ENCODE results near the gene MBD3L1. TPM values are rescaled to one million over a fixed set of nuclear protein-coding genes. Genes with fewer than 3 reads are reported as not detected.
A peak's percentile ranks its signal among the peaks of the same experiment; 100 is the strongest.

Gene MBD3L1
- total and polyA plus RNA-seq, 2 donors from 2014 or later, result not detected

- intact Hi-C loops (cut with DNase I), result no loop called here
These were observed 45.9 kb downstream of the MBD3L1 start for GRCh38 chr19:8877854-8878705.

DNA sequence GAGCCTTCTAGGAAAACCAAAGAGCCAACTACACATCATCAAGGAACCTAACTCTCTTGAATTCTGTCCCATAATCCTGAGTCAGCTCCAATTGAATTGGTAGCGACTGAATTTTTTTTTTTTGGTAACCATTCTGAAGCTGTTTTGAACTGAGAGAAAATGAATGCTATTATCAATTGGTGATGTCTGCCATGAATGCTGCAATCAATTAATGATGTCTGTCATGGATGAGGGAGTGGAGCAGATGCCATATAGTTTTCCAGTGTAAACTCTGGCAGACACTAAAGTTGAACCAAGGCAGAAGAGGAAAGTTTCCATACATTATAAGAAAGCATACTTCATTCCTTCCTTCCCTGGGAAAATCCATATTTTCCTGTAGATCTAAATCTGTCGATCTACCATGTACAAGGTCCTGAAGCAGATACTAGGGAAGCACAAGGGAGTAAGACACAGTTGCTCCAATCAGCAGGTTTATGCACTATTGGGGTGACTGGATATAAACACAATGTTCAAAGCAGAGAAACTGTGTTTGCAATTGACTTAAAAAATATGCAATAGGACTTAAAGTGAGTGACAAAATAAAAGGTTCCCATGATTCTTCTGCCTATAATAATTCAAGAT, 48.8 kb downstream of the MBD3L1 start:
- Histone ChIP-seq H3K4me3 (ENCODE audit: low read length in 3 of 3) (no peak overlapping the region), H3K9me3 (ENCODE audit: control insufficient read depth in 2 of 3, insufficient read depth in 1 of 3, low read length in 3 of 3) (peaks cover 0 to 4% (median 0%) of the 10 kb centered on the region in 3 donors), H3K27ac (ENCODE audit: low read depth in 2 of 2, low read length in 2 of 2) (no peak overlapping the region), H3K36me3 (ENCODE audit: control insufficient read depth in 2 of 3, insufficient read depth in 3 of 3, low read length in 3 of 3) (no peaks in the 10 kb centered on the region), H3K27me3 (ENCODE audit: control insufficient read depth, insufficient read depth, low read length) (no peaks in the 10 kb centered on the region), H3K9ac (ENCODE audit: low read length in 3 of 3) (no peak overlapping the region), H3K4me1 (ENCODE audit: control insufficient read depth in 2 of 3, insufficient read depth in 2 of 3, low read depth in 1 of 3, low read length in 3 of 3) (no peaks in the 10 kb centered on the region)
- intact Hi-C loops (cut with DNase I), result no loop called here
- FAIRE-seq, result no peak
- TF ChIP-seq, protein P1, sequence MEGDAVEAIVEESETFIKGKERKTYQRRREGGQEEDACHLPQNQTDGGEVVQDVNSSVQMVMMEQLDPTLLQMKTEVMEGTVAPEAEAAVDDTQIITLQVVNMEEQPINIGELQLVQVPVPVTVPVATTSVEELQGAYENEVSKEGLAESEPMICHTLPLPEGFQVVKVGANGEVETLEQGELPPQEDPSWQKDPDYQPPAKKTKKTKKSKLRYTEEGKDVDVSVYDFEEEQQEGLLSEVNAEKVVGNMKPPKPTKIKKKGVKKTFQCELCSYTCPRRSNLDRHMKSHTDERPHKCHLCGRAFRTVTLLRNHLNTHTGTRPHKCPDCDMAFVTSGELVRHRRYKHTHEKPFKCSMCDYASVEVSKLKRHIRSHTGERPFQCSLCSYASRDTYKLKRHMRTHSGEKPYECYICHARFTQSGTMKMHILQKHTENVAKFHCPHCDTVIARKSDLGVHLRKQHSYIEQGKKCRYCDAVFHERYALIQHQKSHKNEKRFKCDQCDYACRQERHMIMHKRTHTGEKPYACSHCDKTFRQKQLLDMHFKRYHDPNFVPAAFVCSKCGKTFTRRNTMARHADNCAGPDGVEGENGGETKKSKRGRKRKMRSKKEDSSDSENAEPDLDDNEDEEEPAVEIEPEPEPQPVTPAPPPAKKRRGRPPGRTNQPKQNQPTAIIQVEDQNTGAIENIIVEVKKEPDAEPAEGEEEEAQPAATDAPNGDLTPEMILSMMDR (IDR thresholded peaks at IDR 0.05; ENCODE audit: borderline replicate concordance, extremely low read depth, insufficient read depth), result no peak
- no peak for DNase-seq

More at GRCh38 chr19:8877854-8878705, 45.9 kb downstream of the MBD3L1 start:
- Histone ChIP-seq H3K9me3 (ENCODE audit: control insufficient read depth in 2 of 3, insufficient read depth in 1 of 3, low read length in 3 of 3) (peaks cover 0 to 4% (median 0%) of the 10 kb centered on the region in 3 donors), H3K9ac (ENCODE audit: low read length in 3 of 3) (no peak overlapping the region), H3K36me3 (ENCODE audit: control insufficient read depth in 2 of 3, insufficient read depth in 3 of 3, low read length in 3 of 3) (no peaks in the 10 kb centered on the region), H3K27me3 (ENCODE audit: control insufficient read depth, insufficient read depth, low read length) (no peaks in the 10 kb centered on the region), H3K4me3 (ENCODE audit: low read length in 3 of 3) (no peak overlapping the region), H3K27ac (ENCODE audit: low read depth in 2 of 2, low read length in 2 of 2) (no peak overlapping the region), H3K4me1 (ENCODE audit: control insufficient read depth in 2 of 3, insufficient read depth in 2 of 3, low read depth in 1 of 3, low read length in 3 of 3) (no peaks in the 10 kb centered on the region)
- TF ChIP-seq, protein P1 (IDR thresholded peaks at IDR 0.05; ENCODE audit: borderline replicate concordance, extremely low read depth, insufficient read depth), result no peak
- DNase-seq, result peak in 2 of 5 donors; percentile 1 to 10
- FAIRE-seq, result no peak

DNA sequence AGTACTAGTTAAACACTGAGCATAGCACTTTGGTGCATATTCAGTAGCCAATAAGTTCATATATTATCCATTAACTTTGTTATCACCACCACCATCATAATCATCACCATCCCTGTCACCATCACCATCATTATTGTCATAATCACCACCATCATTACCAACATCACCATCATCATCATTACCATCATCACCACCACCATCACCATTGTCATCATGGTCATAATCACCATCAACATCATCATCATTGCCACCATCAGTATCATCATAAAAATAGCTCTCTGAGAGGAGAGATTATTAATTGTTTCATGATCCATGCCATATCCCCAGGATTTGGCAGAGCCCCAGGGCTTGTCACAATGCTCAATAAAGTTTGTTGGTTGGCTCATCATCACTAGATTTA, 49.3 kb downstream of the MBD3L1 start:
- DNase-seq (no peak), FAIRE-seq (no peak)
- H3K4me1 ChIP-seq (ENCODE audit: control insufficient read depth in 2 of 3, insufficient read depth in 2 of 3, low read depth in 1 of 3, low read length in 3 of 3), result no peaks in the 10 kb centered on the region
- H3K9me3 ChIP-seq (ENCODE audit: control insufficient read depth in 2 of 3, insufficient read depth in 1 of 3, low read length in 3 of 3), result peaks cover 0 to 4% (median 0%) of the 10 kb centered on the region in 3 donors
- no peaks in the 10 kb centered on the region for H3K27me3 ChIP-seq (ENCODE audit: control insufficient read depth, insufficient read depth, low read length)
- H3K4me3 ChIP-seq (ENCODE audit: low read length in 3 of 3), result no peak overlapping the region
- TF ChIP-seq, protein P1 (IDR thresholded peaks at IDR 0.05; ENCODE audit: borderline replicate concordance, extremely low read depth, insufficient read depth), result no peak
- no peak overlapping the region for H3K27ac ChIP-seq (ENCODE audit: low read depth in 2 of 2, low read length in 2 of 2)
- intact Hi-C loops (cut with DNase I), result no loop called here
- no peaks in the 10 kb centered on the region for H3K36me3 ChIP-seq (ENCODE audit: control insufficient read depth in 2 of 3, insufficient read depth in 3 of 3, low read length in 3 of 3)
- H3K9ac ChIP-seq (ENCODE audit: low read length in 3 of 3), result no peak overlapping the region

Measured in kidney (tissue), 14 donors.